Measurements from ENCODE around the gene KRT6A. TPM values are rescaled to one million over a fixed set of nuclear protein-coding genes. Genes with fewer than 3 reads are reported as not detected.

The KRT6A gene
- total and polyA plus RNA-seq, 12 donors, result 0.24 to 2.7 (median 0.66) TPM; not detected in 8

DNA sequence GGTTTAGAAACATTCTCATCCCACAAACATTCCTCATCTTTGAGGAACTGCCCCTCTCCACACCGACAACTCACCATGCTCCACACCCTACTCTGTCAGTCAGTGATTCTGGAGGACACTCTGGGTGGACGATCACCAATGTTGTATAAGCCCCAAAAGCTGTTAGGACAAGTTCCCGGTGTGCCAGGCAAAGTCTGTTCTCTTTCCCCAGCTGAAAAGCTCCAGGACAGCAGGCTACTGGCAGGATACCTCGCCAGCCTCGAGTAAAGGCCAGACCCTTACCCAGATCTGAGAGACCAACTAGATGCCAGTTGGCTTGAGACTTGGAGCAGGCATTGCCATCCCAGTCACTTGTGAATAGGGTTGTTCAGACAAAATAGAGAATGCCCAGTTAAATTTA lies 15.2 kb upstream of the KRT6A start:
- Histone ChIP-seq H3K4me1 (replicated peaks in 1 of 2) (no peaks in the 10 kb centered on the region), H3K27me3 (peaks cover 17% of the 10 kb centered on the region), H3K4me3 (no peak overlapping the region), H3K27ac (no peak overlapping the region), H3K36me3 (replicated peaks in 1 of 2) (no peaks in the 10 kb centered on the region), H3K9me3 (replicated peaks in 1 of 3) (no peaks in the 10 kb centered on the region)
- TF ChIP-seq CTCF (IDR thresholded peaks at IDR 0.05), result no peak
- no peak for TF ChIP-seq POLR2A (IDR thresholded peaks at IDR 0.05)
- no peak for DNase-seq
- intact Hi-C loops (cut with DNase I), result loop anchor here in 1 of 2 donors (10.0 kb wide), 1 partner anchor 353 kb away; no protein-coding TSS in a partner anchor
- 73 to 85% (median 76%) methylated on average over 5 of the region's 5 CpGs for WGBS, 4 donors

- Histone ChIP-seq H3K36me3 (replicated peaks in 1 of 2) (no peaks in the 10 kb centered on the region), H3K4me1 (replicated peaks in 1 of 2) (no peaks in the 10 kb centered on the region), H3K27ac (no peak overlapping the region), H3K4me3 (no peak overlapping the region), H3K27me3 (peaks cover 17% of the 10 kb centered on the region), H3K9me3 (replicated peaks in 1 of 3) (no peaks in the 10 kb centered on the region)
- no peak for TF ChIP-seq POLR2A (IDR thresholded peaks at IDR 0.05)
- TF ChIP-seq CTCF (IDR thresholded peaks at IDR 0.05), result peak; percentile 25 to 57 (median 47)
- DNase-seq, result no peak
- whole genome bisulfite sequencing, 4 donors, result 21 to 39% (median 32%) methylated on average over 4 of the region's 4 CpGs
- intact Hi-C loops (cut with DNase I), result loop anchor here in 1 of 2 donors (10.0 kb wide), 1 partner anchor 352 kb away; no protein-coding TSS in a partner anchor
Observed at GRCh38 chr12:52506858-52507715, 14.0 kb upstream of the KRT6A start.

DNA sequence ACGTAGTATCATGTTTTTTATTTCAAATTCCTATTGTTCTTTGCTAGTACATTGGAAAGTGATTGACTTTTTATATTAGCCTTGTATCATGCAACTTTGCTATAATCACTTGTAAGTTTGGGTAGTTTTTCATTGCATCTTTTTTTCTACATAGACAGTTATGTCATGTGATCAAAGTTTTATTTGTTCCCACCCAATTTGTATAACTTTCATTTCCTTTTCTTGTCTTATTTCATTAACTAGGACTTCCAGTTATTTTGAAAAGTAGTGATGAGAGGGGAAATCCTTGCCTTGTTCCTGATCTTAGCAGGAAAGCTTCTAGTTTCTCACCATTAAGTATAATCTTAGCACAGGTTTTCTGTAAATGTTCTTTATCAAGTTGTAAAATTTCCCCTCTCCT lies 9.8 kb upstream of the KRT6A start:
- intact Hi-C loops (cut with DNase I), result loop anchor here in 1 of 2 donors (10.0 kb wide), 1 partner anchor 348 kb away; no protein-coding TSS in a partner anchor
- no peaks in the 10 kb centered on the region for H3K4me1 ChIP-seq (replicated peaks in 1 of 2)

More for the DNA sequence above, 9.8 kb upstream of the KRT6A start:
- Histone ChIP-seq H3K27ac (no peak overlapping the region), H3K4me3 (no peak overlapping the region), H3K27me3 (peaks cover 7% of the 10 kb centered on the region), H3K36me3 (replicated peaks in 1 of 2) (no peaks in the 10 kb centered on the region), H3K9me3 (replicated peaks in 1 of 3) (no peaks in the 10 kb centered on the region)
- TF ChIP-seq POLR2A (IDR thresholded peaks at IDR 0.05) (no peak), CTCF (IDR thresholded peaks at IDR 0.05) (no peak)
- no peak for DNase-seq
- 58 to 90% (median 79%) methylated on average over 1 of the region's 1 CpG for WGBS, 4 donors

All from adrenal gland (tissue), 12 donors.